Aorta (tissue), 5 donors: Measurements from ENCODE around the gene PDSS2. TPM values are rescaled to one million over a fixed set of nuclear protein-coding genes. Genes with fewer than 3 reads are reported as not detected.
A peak's percentile ranks its signal among the peaks of the same experiment; 100 is the strongest.
"Not testable (repeated sequence)": the region's sequence is repeated elsewhere in the genome, so short reads cannot be mapped to it uniquely, and the experiment has no call there.

Experiments used
- ATAC-seq: fragments of 200-7000 bp; cut with Tn5 transposase; one replicate; pipeline ENCODE4 v1.9.1; 2022; ENCODE audit warnings: moderate library complexity; ENCODE audit not compliant: low FRiP score
- DNase-seq, 2 donors: peaks; one replicate each; pipeline ENCODE4 v3.0.0-alpha.2; 2020
- H3K27ac ChIP-seq, 2 donors: one replicate each; pipeline ENCODE4 v1.5.1; 2013; ENCODE audit warnings: low read length in 2 of 2, mild to moderate bottlenecking in 2 of 2, moderate library complexity in 2 of 2, control low read depth in 1 of 2, inconsistent platforms in 1 of 2, low read depth in 1 of 2
- H3K27me3 ChIP-seq, 2 donors: one replicate each; pipeline ENCODE4 v1.6.1; 2013; ENCODE audit warnings: control low read depth in 1 of 2, low read length in 1 of 2, mild to moderate bottlenecking in 1 of 2, moderate library complexity in 1 of 2; ENCODE audit not compliant: insufficient read depth in 2 of 2, control insufficient read depth in 1 of 2
- H3K36me3 ChIP-seq, 2 donors: one replicate each; pipeline ENCODE4 v1.6.1; 2013; ENCODE audit warnings: control low read depth in 1 of 2, low read length in 1 of 2, mild to moderate bottlenecking in 1 of 2; ENCODE audit not compliant: insufficient read depth in 2 of 2, control insufficient read depth in 1 of 2
- H3K4me1 ChIP-seq, 2 donors: one replicate each; pipeline ENCODE4 v1.6.1; 2013; ENCODE audit warnings: low read length in 2 of 2, control low read depth in 1 of 2, mild to moderate bottlenecking in 1 of 2, moderate library complexity in 1 of 2; ENCODE audit not compliant: insufficient read depth in 2 of 2, control insufficient read depth in 1 of 2
- H3K4me3 ChIP-seq, 2 donors: one replicate each; pipeline ENCODE4 v1.5.1; 2013; ENCODE audit warnings: low read length in 2 of 2, control low read depth in 1 of 2, mild to moderate bottlenecking in 1 of 2
- H3K9me3 ChIP-seq: one replicate; pipeline ENCODE4 v1.6.1; 2013; ENCODE audit warnings: mild to moderate bottlenecking, low read length; ENCODE audit not compliant: control insufficient read depth
- WGBS, 2 donors: extraction: QIAGEN DNeasy Blood & Tissue Kit; methylation state at CpG; one replicate each; pipeline ENCODE4 v1.1.7; 2013; 5-methylcytosine and 5-hydroxymethylcytosine counted together
- intact Hi-C, 2 donors: fragments of 100-400 bp; cut with DNase I; formaldehyde crosslinking; loops; one replicate each; pipeline versions ENCODE4 v1.14.2 to v1.15.0; 2022
- polyA plus RNA-seq, 2 donors: library from polyadenylated mRNA; stranded (reverse); fragments of 200-250 nt; gene quantifications; one replicate each; pipeline ENCODE4 v1.2.3, GENCODE V29; 2013
- total RNA-seq, 2 donors: library from RNA; stranded (reverse); fragmentation: NEBNext Ultra II Directional; extraction: Animal tissue kit (Norgen Biotek cat#: 25700); gene quantifications; one replicate each; pipeline ENCODE4 v1.2.1, GENCODE V29; 2021
- donor health status: healthy with polysubstance abuse.
- donor health status: Bipolar disorder and iron deficiency.
- donor health status: DM: no; HTN: no; CAD: no.
- donor health status: DM: no; HTN: no; CAD: no.
- donor health status: DM: yes; HTN: yes; CAD: no.

PDSS2 gene
- total and polyA plus RNA-seq, 4 donors = 5.3 to 12.9 (median 9.0) TPM

GRCh38 chr6:107140581-107140980 is 318.8 kb downstream of the PDSS2 start:
- no peaks in the 10 kb centered on the region for H3K36me3 ChIP-seq
- no peaks in the 10 kb centered on the region for H3K9me3 ChIP-seq
- ATAC-seq = no peak
- no peak overlapping the region for H3K4me3 ChIP-seq
- H3K27me3 ChIP-seq = no peaks in the 10 kb centered on the region
- 62 to 67% methylated on average over 3 of the region's 3 CpGs for WGBS, 2 donors
- no peaks in the 10 kb centered on the region for H3K4me1 ChIP-seq
- DNase-seq = no peak
- H3K27ac ChIP-seq = no peak overlapping the region
- intact Hi-C loops = no loop called here

DNA sequence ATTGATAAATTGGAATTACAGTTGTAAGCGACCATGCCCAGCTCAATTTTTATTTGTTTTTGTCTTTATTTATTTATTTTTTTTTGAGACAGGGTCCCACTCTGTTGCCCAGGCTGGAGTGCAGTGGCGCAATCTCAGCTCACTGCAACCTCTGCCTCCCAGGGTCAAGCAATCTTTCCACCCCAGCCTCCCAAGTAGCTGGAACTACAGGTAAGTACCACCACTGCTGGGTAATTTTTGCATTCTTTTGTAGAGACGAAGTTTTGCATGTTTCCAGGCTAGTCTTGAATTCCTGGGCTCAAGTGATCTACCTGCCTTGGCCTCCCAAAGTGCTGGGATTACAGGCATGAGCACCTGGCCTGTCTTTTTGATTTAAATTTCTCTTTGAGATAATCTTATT is 323.0 kb downstream of the PDSS2 start:
- not testable (repeated sequence) for H3K4me1 ChIP-seq, DNase-seq
- WGBS, 2 donors = 86 to 89% methylated on average over 3 of the region's 3 CpGs

DNA sequence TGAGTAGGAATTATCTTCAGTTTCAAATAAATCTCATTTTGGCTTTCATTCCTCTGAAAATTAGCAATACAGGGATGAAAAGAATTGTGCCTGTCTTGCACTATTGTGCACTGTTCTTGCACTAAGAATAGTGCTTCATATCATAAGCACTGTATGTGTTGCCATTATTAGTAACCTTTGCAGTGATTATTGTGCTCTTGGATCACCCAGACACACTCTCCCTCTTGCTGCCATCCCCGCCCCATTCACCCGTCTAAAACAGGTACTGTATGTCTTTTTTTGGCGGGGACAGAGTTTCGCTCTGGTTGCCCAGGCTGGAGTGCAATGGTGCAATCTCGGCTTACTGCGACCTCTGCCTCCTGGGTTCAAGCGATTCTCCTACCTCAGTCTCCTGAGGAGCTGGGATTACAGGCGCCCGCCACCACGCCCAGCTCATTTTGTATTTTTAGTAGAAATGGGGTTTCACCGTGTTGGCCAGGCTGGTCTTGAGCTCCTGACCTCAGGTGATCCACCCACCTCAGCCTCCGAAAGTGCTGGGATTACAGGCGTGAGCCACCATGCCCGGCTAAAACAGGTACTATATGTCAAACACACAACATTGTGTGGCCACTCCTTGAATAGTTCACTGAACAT is 324.2 kb downstream of the PDSS2 start:
- 89 to 91% methylated on average over 14 of the region's 14 CpGs for WGBS, 2 donors
- H3K27ac ChIP-seq, H3K4me3 ChIP-seq, intact Hi-C loops, H3K4me1 ChIP-seq, H3K36me3 ChIP-seq, ATAC-seq, H3K27me3 ChIP-seq, H3K9me3 ChIP-seq, DNase-seq: not testable (repeated sequence)

More for the DNA sequence above, 323.0 kb downstream of the PDSS2 start:
- H3K36me3 ChIP-seq, intact Hi-C loops, H3K9me3 ChIP-seq, H3K27me3 ChIP-seq, H3K27ac ChIP-seq, ATAC-seq, H3K4me3 ChIP-seq: not testable (repeated sequence)

DNA sequence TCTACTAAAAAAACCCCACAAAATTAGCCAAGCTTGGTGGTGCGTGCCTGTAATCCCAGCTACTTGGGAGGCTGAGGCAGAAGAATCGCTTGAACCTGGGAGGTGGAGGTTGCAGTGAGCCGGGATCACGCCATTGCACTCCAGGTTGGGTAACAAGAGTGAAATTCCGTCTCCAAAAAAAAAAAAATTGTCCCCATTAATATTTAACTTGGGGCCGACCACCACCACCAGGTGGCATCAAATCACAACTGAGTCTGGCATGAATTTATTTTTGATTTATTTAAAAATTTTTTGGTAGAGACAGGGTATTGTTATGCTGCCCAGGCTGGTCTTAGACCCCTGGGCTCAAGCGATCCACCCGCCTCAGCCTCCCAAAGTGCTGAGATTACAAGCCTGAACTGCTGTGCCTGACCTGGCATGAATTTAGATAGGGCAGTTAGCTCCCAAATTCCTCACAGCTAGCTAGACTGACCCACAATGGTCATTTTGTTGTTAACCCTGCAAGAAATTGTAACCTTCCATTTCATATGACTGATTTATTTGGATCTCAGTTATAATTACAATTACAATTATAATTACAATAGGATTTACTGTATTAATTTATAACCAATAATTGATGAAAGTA is 326.9 kb downstream of the PDSS2 start:
- H3K4me1 ChIP-seq = no peaks in the 10 kb centered on the region
- no peak overlapping the region for H3K4me3 ChIP-seq
- no peaks in the 10 kb centered on the region for H3K27me3 ChIP-seq
- ATAC-seq = no peak
- no peaks in the 10 kb centered on the region for H3K36me3 ChIP-seq
- 46 to 52% methylated on average over 8 of the region's 8 CpGs for WGBS, 2 donors
- no peak overlapping the region for H3K27ac ChIP-seq
- H3K9me3 ChIP-seq = no peaks in the 10 kb centered on the region
- no peak for DNase-seq
- intact Hi-C loops = no loop called here

- no peak overlapping the region for H3K27ac ChIP-seq
- DNase-seq (peak in 1 of 2 donors; percentile 36), ATAC-seq (no peak)
- H3K4me3 ChIP-seq = no peak overlapping the region
- intact Hi-C loops = no loop called here
- H3K27me3 ChIP-seq = no peaks in the 10 kb centered on the region
- no peaks in the 10 kb centered on the region for H3K36me3 ChIP-seq
- 38 to 42% methylated on average over 9 of the region's 9 CpGs for WGBS, 2 donors
- no peaks in the 10 kb centered on the region for H3K9me3 ChIP-seq
- no peaks in the 10 kb centered on the region for H3K4me1 ChIP-seq
Observed at GRCh38 chr6:107129370-107129925, 329.9 kb downstream of the PDSS2 start.

DNA sequence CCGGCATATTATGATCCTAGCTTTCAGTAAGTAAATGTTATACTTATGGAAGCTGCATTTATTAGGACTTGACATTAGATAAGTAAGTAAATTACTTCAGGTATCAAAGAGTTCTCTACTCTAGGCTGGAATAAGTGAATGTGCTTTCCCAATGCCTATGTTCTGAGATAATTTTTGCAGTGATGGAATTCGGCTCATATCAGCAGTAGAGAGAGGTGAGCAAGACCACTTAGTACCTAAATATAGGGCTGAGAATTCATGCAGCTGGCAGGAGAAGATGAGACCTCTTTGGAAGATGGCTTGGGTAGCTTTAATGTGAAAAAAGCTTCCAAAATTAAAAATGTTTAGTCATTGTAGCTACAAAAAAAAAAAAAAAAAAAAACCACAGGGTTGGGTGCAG is 330.8 kb downstream of the PDSS2 start:
- ATAC-seq = no peak
- no peaks in the 10 kb centered on the region for H3K27me3 ChIP-seq
- H3K9me3 ChIP-seq = no peaks in the 10 kb centered on the region
- H3K27ac ChIP-seq = no peak overlapping the region
- WGBS, 2 donors = 79 to 89% methylated on average over 2 of the region's 2 CpGs
- intact Hi-C loops = no loop called here
- H3K4me1 ChIP-seq = no peaks in the 10 kb centered on the region
- H3K4me3 ChIP-seq = no peak overlapping the region
- no peaks in the 10 kb centered on the region for H3K36me3 ChIP-seq
- DNase-seq = no peak

DNA sequence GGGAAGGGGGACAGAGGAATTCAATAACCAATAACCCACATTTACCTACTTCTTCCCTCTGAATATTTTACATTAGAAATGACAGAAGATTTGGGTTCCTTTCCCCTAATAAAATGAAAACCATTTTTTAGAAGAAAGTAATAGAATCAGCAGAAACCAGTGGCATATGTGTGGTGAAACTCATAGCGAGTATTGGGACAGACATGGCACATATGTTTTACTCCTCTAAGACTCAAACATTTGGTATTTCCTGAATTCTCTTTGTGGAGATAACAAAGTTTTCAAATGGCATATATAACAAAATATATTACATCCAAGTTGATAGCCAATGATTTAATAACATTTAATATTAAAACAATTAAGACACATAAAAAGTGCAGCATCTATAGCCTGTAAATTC is 331.2 kb downstream of the PDSS2 start:
- H3K4me3 ChIP-seq = no peak overlapping the region
- no peak for ATAC-seq
- no peaks in the 10 kb centered on the region for H3K36me3 ChIP-seq
- no peak for DNase-seq
- H3K4me1 ChIP-seq = no peaks in the 10 kb centered on the region
- no peaks in the 10 kb centered on the region for H3K27me3 ChIP-seq
- intact Hi-C loops = no loop called here
- H3K9me3 ChIP-seq = no peaks in the 10 kb centered on the region
- H3K27ac ChIP-seq = no peak overlapping the region
- 85 to 95% methylated on average over 1 of the region's 1 CpG for WGBS, 2 donors

DNA sequence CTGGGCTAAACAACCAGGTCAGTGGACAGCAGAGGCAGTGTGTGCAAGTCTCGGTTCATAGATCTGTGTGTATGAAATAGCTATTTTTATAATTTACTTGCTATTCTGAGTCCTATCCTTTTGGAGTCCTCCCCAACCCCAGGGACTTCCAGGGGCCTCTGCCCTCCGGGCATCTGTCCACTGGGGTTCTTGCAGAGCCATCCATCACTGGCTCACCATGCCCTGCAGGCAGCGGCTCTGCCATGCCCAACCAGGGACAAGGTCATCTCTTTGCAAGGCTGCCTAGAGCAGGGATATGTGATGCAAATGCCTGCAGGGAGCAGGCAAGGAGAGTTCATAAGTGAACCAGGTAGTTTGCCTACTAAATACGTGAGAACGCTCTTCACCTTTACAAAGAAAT is 333.6 kb downstream of the PDSS2 start:
- no peaks in the 10 kb centered on the region for H3K4me1 ChIP-seq
- no peaks in the 10 kb centered on the region for H3K27me3 ChIP-seq
- no peak for DNase-seq
- no peak overlapping the region for H3K27ac ChIP-seq
- no peak for ATAC-seq
- no peak overlapping the region for H3K4me3 ChIP-seq
- 77 to 79% methylated on average over 5 of the region's 5 CpGs for WGBS, 2 donors
- intact Hi-C loops = no loop called here
- H3K9me3 ChIP-seq = no peaks in the 10 kb centered on the region
- H3K36me3 ChIP-seq = no peaks in the 10 kb centered on the region

DNA sequence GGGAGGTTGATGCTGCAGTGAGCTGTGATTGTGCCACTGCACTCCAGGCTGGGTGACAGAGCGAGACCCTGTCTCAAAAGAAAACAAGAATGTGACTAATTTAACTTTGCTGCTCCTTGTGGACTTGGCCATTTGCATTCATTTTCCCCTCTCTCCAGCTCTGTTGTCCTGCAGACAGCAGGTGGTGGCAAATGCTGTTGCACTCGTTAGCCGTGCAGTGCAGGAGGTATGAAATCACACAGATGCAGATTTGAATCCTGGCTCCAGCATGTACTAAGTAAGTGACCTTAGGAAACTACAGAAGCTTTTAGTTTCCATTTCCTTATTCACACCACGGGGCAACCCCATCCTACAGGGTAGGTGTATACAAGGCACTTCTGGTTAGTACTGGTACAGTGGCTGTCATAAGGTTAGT is 334.4 kb downstream of the PDSS2 start:
- Histone ChIP-seq H3K27ac (no peak overlapping the region), H3K9me3 (no peaks in the 10 kb centered on the region), H3K4me1 (no peaks in the 10 kb centered on the region), H3K27me3 (no peaks in the 10 kb centered on the region), H3K4me3 (no peak overlapping the region), H3K36me3 (no peaks in the 10 kb centered on the region)
- ATAC-seq (no peak), DNase-seq (no peak)
- WGBS, 2 donors = 51 to 60% methylated on average over 4 of the region's 4 CpGs
- intact Hi-C loops = no loop called here
